Dermis blood vessel endothelial cell (primary cell): ENCODE data around the gene CLDN9. TPM values are rescaled to one million over a fixed set of nuclear protein-coding genes. Genes with fewer than 3 reads are reported as not detected.

ENCODE experiments used
- DNase-seq: peaks from one replicate; pipeline ENCODE4 v3.0.0; 2010
- total RNA-seq: library from RNA; depleted of rRNA; stranded (reverse); fragments of >200 nt; gene quantifications from 2 replicates; pipeline ENCODE4 v1.2.3, GENCODE V29; 2014

Gene CLDN9
- total RNA-seq, 1 donor from 2014 or later: not detected

GRCh38 chr16:3057181-3058138, 44.7 kb downstream of the CLDN9 start:
- DNase-seq: no peak

GRCh38 chr16:3058139-3059030, 45.7 kb downstream of the CLDN9 start:
- peak; percentile 54 for DNase-seq

- DNase-seq: peak; percentile 88
These were observed 46.5 kb downstream of the CLDN9 start for GRCh38 chr16:3059041-3059722.

- DNase-seq: no peak
These were observed 47.1 kb downstream of the CLDN9 start for GRCh38 chr16:3059723-3060242.

- no peak for DNase-seq
These were observed 47.8 kb downstream of the CLDN9 start for GRCh38 chr16:3060339-3061127.

GRCh38 chr16:3062553-3062952, 49.8 kb downstream of the CLDN9 start:
- no peak for DNase-seq

GRCh38 chr16:3063625-3064386, 51.1 kb downstream of the CLDN9 start:
- no peak for DNase-seq

Other genes with a start within 250 kb of the CLDN9 start
- gene ELOB, start 235.6 kb upstream of the CLDN9 start, total RNA-seq: 132 and 314 TPM in 2 replicates
- gene PRSS33, start 225.4 kb upstream of the CLDN9 start, total RNA-seq: not detected in 2 replicates
- not detected in 2 replicates for gene PRSS41, start 214.5 kb upstream of the CLDN9 start, total RNA-seq
- 1.0 and 2.1 TPM in 2 replicates for gene PRSS21, start 195.7 kb upstream of the CLDN9 start, total RNA-seq
- gene ZG16B, start 182.6 kb upstream of the CLDN9 start, total RNA-seq: 0.19 and 0.68 TPM in 2 replicates
- gene PRSS22, start 154.8 kb upstream of the CLDN9 start, total RNA-seq: not detected in 2 replicates
- gene FLYWCH2, start 129.7 kb upstream of the CLDN9 start, total RNA-seq: 36.0 and 72.2 TPM in 2 replicates
- gene FLYWCH1, start 101.0 kb upstream of the CLDN9 start, total RNA-seq: 39.5 and 41.0 TPM in 2 replicates
- gene KREMEN2, start 48.6 kb upstream of the CLDN9 start, total RNA-seq: not detected in 2 replicates
- 9.4 and 12.8 TPM in 2 replicates for gene PAQR4, start 43.6 kb upstream of the CLDN9 start, total RNA-seq
- 4.4 and 10.6 TPM in 2 replicates for gene PKMYT1, start 32.5 kb upstream of the CLDN9 start, total RNA-seq
- not detected in 2 replicates for gene CLDN6, start 5.3 kb downstream of the CLDN9 start, total RNA-seq
- 45.4 and 48.2 TPM in 2 replicates for gene TNFRSF12A, start 7.4 kb downstream of the CLDN9 start, total RNA-seq
- 2.6 and 5.2 TPM in 2 replicates for gene HCFC1R1, start 11.0 kb downstream of the CLDN9 start, total RNA-seq
- 21.4 and 25.4 TPM in 2 replicates for gene THOC6, start 11.1 kb downstream of the CLDN9 start, total RNA-seq
- not detected in 2 replicates for gene BICDL2, start 24.0 kb downstream of the CLDN9 start, total RNA-seq
- 0.09 TPM in 1 of 2 replicates, not detected in the other for gene MMP25, start 33.6 kb downstream of the CLDN9 start, total RNA-seq
- gene IL32, start 52.7 kb downstream of the CLDN9 start, total RNA-seq: 29.5 and 133 TPM in 2 replicates
- not detected in 2 replicates for gene ZSCAN10, start 86.4 kb downstream of the CLDN9 start, total RNA-seq
- 26.2 and 30.2 TPM in 2 replicates for gene ZNF205, start 99.7 kb downstream of the CLDN9 start, total RNA-seq
- 6.6 and 14.6 TPM in 2 replicates for gene ZNF213, start 122.1 kb downstream of the CLDN9 start, total RNA-seq
- not detected in 2 replicates for gene OR1F1, start 175.3 kb downstream of the CLDN9 start, total RNA-seq
- gene ZNF200, start 222.2 kb downstream of the CLDN9 start, total RNA-seq: 11.2 and 11.6 TPM in 2 replicates
- gene MEFV, start 243.7 kb downstream of the CLDN9 start, total RNA-seq: under 0.01 and 0.05 TPM in 2 replicates